Erythroblast (primary cell): ENCODE measurements around the gene ZNF276.

ENCODE experiments used
- GATA1 ChIP-seq: IDR thresholded peaks from 2 replicates; pipeline ENCODE4 v1.6.1; 2011; ENCODE audit warnings: low read depth, mild to moderate bottlenecking, control low read depth, low read length, moderate library complexity
- POLR2A ChIP-seq: IDR thresholded peaks from 2 replicates; pipeline ENCODE4 v1.6.1; 2011; ENCODE audit warnings: mild to moderate bottlenecking, low read length

- TF ChIP-seq POLR2A (no peak), GATA1 (no peak)
Measured at GRCh38 chr16:89784406-89784805, 63.1 kb downstream of the ZNF276 start.
